Prostate gland (tissue), 2 donors: ENCODE results near the gene CCBE1. TPM values are rescaled to one million over a fixed set of nuclear protein-coding genes. Genes with fewer than 3 reads are reported as not detected.

ENCODE experiments used
- DNase-seq: peaks from one replicate; pipeline ENCODE4 v3.0.0-alpha.2; 2019; ENCODE audit warnings: low spot score
- H3K27ac ChIP-seq, 2 donors: fragments of 200-600 bp; sonication (generic); 2 replicates each; pipeline ENCODE4 v1.5.1; 2017 to 2019
- H3K27me3 ChIP-seq: fragments of 200-600 bp; sonication (generic); replicated peaks from 2 replicates; pipeline ENCODE4 v1.5.1; 2019; ENCODE audit not compliant: insufficient read depth
- H3K36me3 ChIP-seq, 2 donors: fragments of 200-600 bp; sonication (generic); 1 replicate in 1 of 2; 2 replicates in 1 of 2; pipeline versions ENCODE4 v1.5.1 to v1.8.1; 2017 to 2019
- H3K4me1 ChIP-seq: fragments of 200-600 bp; sonication (generic); replicated peaks from 2 replicates; pipeline ENCODE4 v1.5.1; 2019
- H3K4me3 ChIP-seq, 2 donors: fragments of 200-600 bp; sonication (generic); 2 replicates each; pipeline ENCODE4 v1.5.1; 2017 to 2019
- H3K9me3 ChIP-seq: fragments of 200-600 bp; sonication (generic); 2 replicates; pipeline ENCODE4 v1.5.1; 2017
- CTCF ChIP-seq, 4 experiments: fragments of 200-600 bp in 2 of 4; fragments of 450-650 bp in 2 of 4; sonication (generic) in 2 of 4; IDR thresholded peaks; 1 replicate in 3 of 4; 2 replicates in 1 of 4; pipeline ENCODE4 v1.5.1; 2016 to 2019; ENCODE audit warnings: antibody characterized with exemption in 4 of 4, mild to moderate bottlenecking in 2 of 4, moderate library complexity in 2 of 4
- POLR2A ChIP-seq: fragments of 450-650 bp; IDR thresholded peaks from one replicate; pipeline ENCODE4 v1.6.1; 2016; ENCODE audit warnings: antibody characterized with exemption, mild to moderate bottlenecking
- POLR2AphosphoS5 ChIP-seq: sonication (generic); formaldehyde crosslinking; IDR thresholded peaks from one replicate; pipeline ENCODE4 v1.6.1; 2017; ENCODE audit warnings: antibody characterized with exemption
- WGBS: methylation state at CpG from one replicate; pipeline ENCODE4 v1.1.5; 2018; 5-methylcytosine and 5-hydroxymethylcytosine counted together
- intact Hi-C: fragments of 100-400 bp; cut with DNase I; formaldehyde crosslinking; loops from one replicate; pipeline ENCODE4 v1.14.2; 2022
- total RNA-seq, 2 donors: library from RNA; depleted of rRNA; stranded (reverse); fragments of >200 nt; gene quantifications; one replicate each; pipeline ENCODE4 v1.1.0, GENCODE V29; 2016

Gene CCBE1
- total RNA-seq, 2 donors from 2014 or later = 1.8 to 2.0 TPM

GRCh38 chr18:59664329-59664728, 32.9 kb downstream of the CCBE1 start:
- H3K4me3 ChIP-seq = no peak overlapping the region
- 92% methylated on average over 3 of the region's 3 CpGs for WGBS
- no peak overlapping the region for H3K27ac ChIP-seq
- no peaks in the 10 kb centered on the region for H3K27me3 ChIP-seq
- no peaks in the 10 kb centered on the region for H3K4me1 ChIP-seq
- no peak for DNase-seq
- TF ChIP-seq POLR2AphosphoS5 (no peak), CTCF (IDR thresholded peaks at IDR 0.05) (no peak), POLR2A (no peak)
- intact Hi-C loops = no loop called here
- H3K9me3 ChIP-seq = no peaks in the 10 kb centered on the region
- H3K36me3 ChIP-seq = no peaks in the 10 kb centered on the region

GRCh38 chr18:59663096-59663495, 34.1 kb downstream of the CCBE1 start:
- TF ChIP-seq POLR2AphosphoS5 = no peak
- no peak for TF ChIP-seq POLR2A
- TF ChIP-seq CTCF (IDR thresholded peaks at IDR 0.05) = no peak
- Histone ChIP-seq H3K4me3 (no peak overlapping the region), H3K4me1 (no peaks in the 10 kb centered on the region), H3K27ac (no peak overlapping the region), H3K27me3 (no peaks in the 10 kb centered on the region), H3K36me3 (no peaks in the 10 kb centered on the region), H3K9me3 (no peaks in the 10 kb centered on the region)
- no peak for DNase-seq
- intact Hi-C loops = no loop called here
- 91% methylated on average over 1 of the region's 1 CpG for WGBS

- Histone ChIP-seq H3K4me3 (no peak overlapping the region), H3K4me1 (no peaks in the 10 kb centered on the region), H3K9me3 (no peaks in the 10 kb centered on the region), H3K36me3 (no peaks in the 10 kb centered on the region), H3K27ac (no peak overlapping the region), H3K27me3 (no peaks in the 10 kb centered on the region)
- WGBS = 49% methylated on average over 2 of the region's 2 CpGs
- intact Hi-C loops = no loop called here
- DNase-seq = no peak
- TF ChIP-seq POLR2A (no peak), CTCF (IDR thresholded peaks at IDR 0.05) (no peak), POLR2AphosphoS5 (no peak)
Measured at GRCh38 chr18:59661891-59662701, 35.1 kb downstream of the CCBE1 start.

- TF ChIP-seq POLR2AphosphoS5 (no peak), CTCF (IDR thresholded peaks at IDR 0.05) (no peak), POLR2A (no peak)
- Histone ChIP-seq H3K9me3 (no peaks in the 10 kb centered on the region), H3K27me3 (no peaks in the 10 kb centered on the region), H3K36me3 (no peaks in the 10 kb centered on the region), H3K4me3 (no peak overlapping the region), H3K4me1 (no peaks in the 10 kb centered on the region), H3K27ac (no peak overlapping the region)
- no peak for DNase-seq
- WGBS = 86% methylated on average over 8 of the region's 8 CpGs
- intact Hi-C loops = no loop called here
Measured at GRCh38 chr18:59660786-59661743, 36.2 kb downstream of the CCBE1 start.
